HuH-7 (cell line): ENCODE measurements around the gene CSH1.
A peak's percentile ranks its signal among the peaks of the same experiment; 100 is the strongest.
"Not testable (repeated sequence)": the region's sequence is repeated elsewhere in the genome, so short reads cannot be mapped to it uniquely, and the experiment has no call there.

Experiments used
- DNase-seq: peaks from one replicate; pipeline ENCODE4 v3.0.0; 2011; ENCODE audit warnings: low spot score

Gene CSH1

GRCh38 chr17:63928966-63929695, 32.8 kb upstream of the CSH1 start:
- DNase-seq, result no peak

- DNase-seq, result no peak
Measured at GRCh38 chr17:63928172-63928666, 31.8 kb upstream of the CSH1 start.

- DNase-seq, result peak; percentile 11
Measured at GRCh38 chr17:63927464-63928171, 31.2 kb upstream of the CSH1 start.

- DNase-seq, result no peak
Measured at GRCh38 chr17:63926164-63926563, 29.8 kb upstream of the CSH1 start.

- DNase-seq, result no peak
Measured at GRCh38 chr17:63925615-63926014, 29.2 kb upstream of the CSH1 start.

- not testable (repeated sequence) for DNase-seq
Measured at GRCh38 chr17:63922402-63922801, 26.0 kb upstream of the CSH1 start.

- DNase-seq, result not testable (repeated sequence)
Measured at GRCh38 chr17:63920779-63921178, 24.4 kb upstream of the CSH1 start.

- not testable (repeated sequence) for DNase-seq
Measured at GRCh38 chr17:63920050-63920449, 23.7 kb upstream of the CSH1 start.

- DNase-seq, result peak; percentile 73
Measured at GRCh38 chr17:63919311-63919723, 22.9 kb upstream of the CSH1 start.

- DNase-seq, result not testable (repeated sequence)
Measured at GRCh38 chr17:63918789-63919305, 22.5 kb upstream of the CSH1 start, which contains the start of gene GH1. Gene GH1 (minus strand): TSS chr17:63918839. CDS start chr17:63918776, 63 bp downstream.

- no peak for DNase-seq
Measured at GRCh38 chr17:63918305-63918704, 21.9 kb upstream of the CSH1 start.

- DNase-seq, result no peak
Measured at GRCh38 chr17:63917646-63918045, 21.3 kb upstream of the CSH1 start.

- not testable (repeated sequence) for DNase-seq
Measured at GRCh38 chr17:63917206-63917605, 20.8 kb upstream of the CSH1 start.

GRCh38 chr17:63916566-63917185, 20.3 kb upstream of the CSH1 start:
- no peak for DNase-seq

- DNase-seq, result not testable (repeated sequence)
Measured at GRCh38 chr17:63915753-63916152, 19.4 kb upstream of the CSH1 start.

GRCh38 chr17:63914471-63914870, 18.1 kb upstream of the CSH1 start:
- DNase-seq, result no peak

- peak; percentile 53 for DNase-seq
Measured at GRCh38 chr17:63911657-63912100, 15.3 kb upstream of the CSH1 start.

- no peak for DNase-seq
Measured at GRCh38 chr17:63911041-63911635, 14.8 kb upstream of the CSH1 start, which contains the start of gene CSHL1. Gene CSHL1 (minus strand): TSS chr17:63911258. CDS start chr17:63911196, 62 bp downstream.

- no peak for DNase-seq
Measured at GRCh38 chr17:63910096-63910495, 13.7 kb upstream of the CSH1 start.

- DNase-seq, result not testable (repeated sequence)
Measured at GRCh38 chr17:63909586-63909985, 13.2 kb upstream of the CSH1 start.

GRCh38 chr17:63907161-63907778, 10.9 kb upstream of the CSH1 start:
- not testable (repeated sequence) for DNase-seq
